HG02973 (cell line): ENCODE data around the gene TROAP.
"Not testable (repeated sequence)": the region's sequence is repeated elsewhere in the genome, so short reads cannot be mapped to it uniquely, and the experiment has no call there.

Experiments used
- ATAC-seq: cut with Tn5 transposase; IDR thresholded peaks from one replicate; pipeline ENCODE4 v1.9.1; 2021; ENCODE audit warnings: moderate library complexity; ENCODE audit not compliant: unreplicated experiment

The TROAP gene

DNA sequence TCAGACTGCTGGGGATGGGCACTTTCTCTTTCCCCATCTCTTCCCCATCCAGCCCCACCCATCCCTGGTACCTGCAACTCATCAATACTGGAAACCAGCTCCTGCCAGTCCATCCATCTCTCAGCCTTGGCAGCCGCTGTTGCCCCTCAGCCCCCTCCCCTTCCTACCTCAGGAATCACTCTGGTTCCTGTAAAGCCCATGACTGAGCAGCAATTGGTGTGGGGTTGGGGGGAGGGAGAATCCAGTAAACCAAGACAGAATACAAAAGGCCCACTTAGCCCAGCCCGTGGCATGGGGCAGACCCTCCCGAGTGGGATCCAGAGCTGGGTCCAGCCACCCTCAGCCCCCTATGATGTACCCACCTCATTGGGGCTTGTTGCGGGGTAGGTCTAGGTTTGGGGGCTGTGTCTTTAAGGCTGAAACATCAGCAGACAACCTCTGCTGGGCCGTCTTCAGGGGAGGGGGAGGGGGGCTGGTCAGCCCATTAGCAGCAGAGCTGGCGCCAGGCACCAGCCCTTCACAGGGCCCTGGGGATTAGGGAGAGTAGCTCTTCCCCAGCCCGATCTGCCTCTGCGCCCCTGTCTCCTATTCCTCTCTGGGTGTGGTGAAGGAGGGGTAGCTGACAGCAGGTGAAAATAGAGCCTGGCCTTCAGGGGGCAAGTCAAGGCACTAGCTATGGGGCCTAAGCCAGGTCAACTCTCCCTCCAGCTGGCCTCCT is 28.8 kb upstream of the TROAP start:
- ATAC-seq, result no peak

DNA sequence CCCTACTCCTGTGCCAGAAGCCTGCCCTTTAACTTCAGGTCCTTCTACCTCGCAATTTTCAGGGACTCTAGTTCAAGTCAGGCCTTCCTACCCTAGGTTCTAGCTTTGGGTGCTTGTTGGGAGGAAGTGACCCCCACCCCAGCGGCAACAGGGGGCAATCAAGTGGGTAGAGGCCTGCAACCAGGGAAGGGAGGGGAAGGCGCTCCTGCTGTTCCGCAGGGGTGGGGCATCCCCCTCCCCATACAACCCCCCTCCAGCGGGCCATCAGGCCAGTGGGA is 28.3 kb upstream of the TROAP start:
- ATAC-seq, result no peak

DNA sequence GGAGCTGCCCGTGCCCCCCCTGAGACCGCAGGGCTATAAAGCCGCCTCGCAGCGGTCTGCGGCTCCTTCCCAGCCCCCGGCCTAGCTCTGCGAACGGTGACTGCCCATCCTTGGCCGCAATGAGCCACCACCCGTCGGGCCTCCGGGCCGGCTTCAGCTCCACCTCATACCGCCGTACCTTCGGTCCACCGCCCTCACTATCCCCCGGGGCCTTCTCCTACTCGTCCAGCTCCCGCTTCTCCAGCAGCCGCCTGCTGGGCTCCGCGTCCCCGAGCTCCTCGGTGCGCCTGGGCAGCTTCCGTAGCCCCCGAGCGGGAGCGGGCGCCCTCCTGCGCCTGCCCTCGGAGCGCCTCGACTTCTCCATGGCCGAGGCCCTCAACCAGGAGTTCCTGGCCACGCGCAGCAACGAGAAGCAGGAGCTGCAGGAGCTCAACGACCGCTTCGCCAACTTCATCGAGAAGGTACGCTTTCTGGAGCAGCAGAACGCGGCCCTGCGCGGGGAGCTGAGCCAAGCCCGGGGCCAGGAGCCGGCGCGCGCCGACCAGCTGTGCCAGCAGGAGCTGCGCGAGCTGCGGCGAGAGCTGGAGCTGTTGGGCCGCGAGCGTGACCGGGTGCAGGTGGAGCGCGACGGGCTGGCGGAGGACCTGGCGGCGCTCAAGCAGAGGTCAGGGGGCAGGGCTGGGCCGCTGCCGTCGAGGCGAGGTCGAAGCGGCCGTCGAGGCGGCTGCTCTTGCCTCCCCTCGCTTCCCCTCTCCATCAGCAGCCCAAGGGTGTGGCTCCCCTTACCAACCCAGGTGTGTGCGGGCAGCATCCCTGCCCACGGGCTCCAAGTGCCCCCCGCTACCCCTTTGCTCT is 27.7 kb upstream of the TROAP start, which contains the start of gene PRPH:
Gene PRPH (plus strand): TSS at position 66 of the 855 bp plus-strand sequence. CDS start 54 bp downstream, at position 120.
- no peak for ATAC-seq

DNA sequence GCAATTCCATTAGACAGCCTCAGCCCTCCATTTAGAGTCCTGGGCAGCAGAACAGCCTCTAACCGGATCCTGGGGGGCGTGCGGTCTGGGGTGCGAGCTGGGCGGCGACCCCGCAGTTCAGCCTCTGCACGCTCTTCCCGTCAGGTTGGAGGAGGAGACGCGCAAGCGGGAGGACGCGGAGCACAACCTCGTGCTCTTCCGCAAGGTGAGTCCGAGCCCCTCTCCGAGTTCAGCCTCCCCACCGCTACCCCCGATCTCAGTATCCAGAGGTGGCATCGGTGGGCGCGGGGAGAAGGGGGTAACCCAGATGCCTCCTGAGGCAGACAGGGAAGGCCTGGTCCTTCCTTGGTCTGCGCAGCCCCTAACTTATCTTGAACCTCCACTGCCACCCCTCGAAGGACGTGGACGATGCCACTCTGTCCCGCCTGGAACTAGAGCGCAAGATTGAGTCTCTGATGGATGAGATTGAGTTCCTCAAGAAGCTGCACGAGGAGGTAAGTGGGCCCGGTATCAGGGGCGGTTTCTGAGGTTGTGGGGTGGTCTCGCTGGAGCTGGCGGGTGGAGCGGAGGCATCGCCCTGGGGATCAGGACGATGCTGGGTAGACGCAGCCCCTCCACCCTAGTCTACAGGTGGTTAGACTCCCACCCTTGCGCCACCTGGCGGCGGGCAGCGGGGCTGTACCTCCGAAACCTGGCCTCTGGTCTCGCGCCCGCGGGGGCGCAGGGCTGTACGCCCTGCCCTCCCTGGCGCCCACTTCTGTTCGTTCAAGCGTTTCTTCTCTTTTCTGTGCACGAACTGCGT is 26.8 kb upstream of the TROAP start:
- ATAC-seq, result no peak

DNA sequence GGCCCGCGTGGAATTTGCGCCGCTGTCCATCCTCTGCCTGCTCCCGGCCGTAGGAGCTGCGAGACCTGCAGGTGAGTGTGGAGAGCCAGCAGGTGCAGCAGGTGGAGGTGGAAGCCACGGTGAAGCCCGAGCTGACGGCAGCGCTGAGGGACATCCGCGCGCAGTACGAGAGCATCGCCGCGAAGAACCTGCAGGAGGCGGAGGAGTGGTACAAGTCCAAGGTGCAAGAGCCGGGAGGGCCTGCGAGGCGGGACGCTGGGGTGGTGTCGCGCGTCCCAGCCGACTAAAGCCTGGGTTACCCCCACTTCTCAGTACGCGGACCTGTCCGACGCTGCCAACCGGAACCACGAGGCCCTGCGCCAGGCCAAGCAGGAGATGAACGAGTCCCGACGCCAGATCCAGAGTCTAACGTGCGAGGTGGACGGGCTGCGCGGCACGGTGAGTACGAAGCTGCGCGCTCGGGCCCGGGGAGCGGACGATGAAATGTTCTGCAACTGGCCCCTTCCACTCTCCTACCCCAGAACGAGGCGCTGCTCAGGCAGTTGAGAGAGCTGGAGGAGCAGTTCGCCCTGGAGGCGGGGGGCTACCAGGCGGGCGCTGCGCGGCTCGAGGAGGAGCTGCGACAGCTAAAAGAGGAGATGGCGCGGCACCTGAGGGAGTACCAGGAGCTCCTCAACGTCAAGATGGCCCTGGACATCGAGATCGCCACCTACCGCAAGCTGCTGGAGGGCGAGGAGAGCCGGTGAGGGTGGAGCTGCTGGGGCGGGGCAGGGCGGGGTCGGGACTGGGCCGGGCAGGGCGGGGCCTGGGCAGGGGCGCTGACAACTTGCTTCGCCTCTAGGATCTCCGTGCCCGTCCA is 26.0 kb upstream of the TROAP start:
- ATAC-seq, result no peak

DNA sequence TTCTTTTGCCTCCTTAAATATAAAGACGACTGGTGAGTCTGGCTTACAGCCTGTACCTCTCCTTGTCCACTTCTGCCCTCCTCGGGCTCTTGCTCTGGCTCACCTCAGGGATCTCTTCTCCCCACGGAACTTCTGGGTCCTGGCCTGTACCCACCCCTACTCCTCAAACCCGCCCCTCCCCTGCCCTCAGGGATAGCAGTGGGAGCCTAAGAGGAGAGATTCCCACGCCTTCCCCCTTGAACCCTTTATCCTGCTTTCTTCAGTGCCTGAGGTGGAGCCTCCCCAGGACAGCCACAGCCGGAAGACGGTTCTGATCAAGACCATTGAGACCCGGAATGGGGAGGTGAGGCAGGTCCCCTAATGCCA is 25.4 kb upstream of the TROAP start:
- no peak for ATAC-seq

DNA sequence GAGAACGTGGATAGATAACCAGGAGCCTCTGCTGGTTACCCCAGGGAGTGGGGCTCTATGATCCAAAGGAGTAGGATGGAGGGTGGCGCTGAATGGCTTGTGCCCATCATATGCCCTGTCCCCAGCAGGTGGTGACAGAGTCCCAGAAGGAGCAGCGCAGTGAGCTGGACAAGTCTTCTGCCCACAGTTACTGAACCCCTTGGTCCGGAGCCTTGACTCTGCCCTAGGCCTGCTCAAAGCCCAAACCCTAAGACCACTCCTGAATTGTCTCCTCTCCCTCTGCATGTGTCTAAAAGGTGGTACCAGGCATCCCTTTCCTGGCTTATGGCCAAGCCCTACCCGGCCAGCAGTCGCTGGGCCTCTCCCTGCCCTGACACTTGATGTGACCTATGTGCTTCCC is 24.9 kb upstream of the TROAP start:
- no peak for ATAC-seq

DNA sequence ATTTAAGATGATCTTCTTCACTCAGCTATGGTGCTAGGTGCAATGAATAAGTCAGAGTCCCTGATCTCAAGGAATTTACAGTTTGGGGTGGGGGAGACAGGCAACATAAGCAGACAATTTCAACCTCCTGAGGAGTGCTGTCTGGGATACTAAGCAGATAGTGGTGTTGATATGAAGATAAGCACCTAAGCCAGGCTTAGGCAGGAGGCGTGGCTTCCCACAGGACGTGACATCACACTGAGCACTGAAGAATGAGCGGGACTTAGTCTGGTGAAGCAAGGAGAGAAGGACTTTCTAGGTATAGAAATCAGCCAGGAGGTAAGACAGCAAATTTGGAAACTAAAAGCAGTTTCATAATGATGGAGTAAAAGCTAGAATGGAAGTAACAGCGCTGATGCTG is 21.3 kb upstream of the TROAP start:
- ATAC-seq, result no peak

DNA sequence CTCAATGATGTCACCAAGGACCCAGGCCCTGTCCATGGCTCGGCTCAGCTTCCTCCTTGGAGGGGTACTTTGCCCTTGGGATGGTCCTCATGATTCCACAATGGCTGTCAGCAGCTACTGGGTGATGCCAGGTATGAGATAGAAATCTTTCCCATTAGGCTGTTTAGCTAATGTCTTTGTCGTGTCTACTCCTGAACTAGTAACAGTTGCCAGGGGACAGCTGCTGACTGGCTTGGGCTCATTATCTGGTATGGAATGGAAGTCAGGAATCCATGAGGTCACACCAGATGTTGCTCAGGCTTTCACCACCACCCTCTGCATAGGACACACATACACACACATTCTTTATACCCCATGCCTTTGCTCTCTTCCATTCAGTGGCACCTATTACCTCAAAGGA is 18.9 kb upstream of the TROAP start:
- no peak for ATAC-seq

DNA sequence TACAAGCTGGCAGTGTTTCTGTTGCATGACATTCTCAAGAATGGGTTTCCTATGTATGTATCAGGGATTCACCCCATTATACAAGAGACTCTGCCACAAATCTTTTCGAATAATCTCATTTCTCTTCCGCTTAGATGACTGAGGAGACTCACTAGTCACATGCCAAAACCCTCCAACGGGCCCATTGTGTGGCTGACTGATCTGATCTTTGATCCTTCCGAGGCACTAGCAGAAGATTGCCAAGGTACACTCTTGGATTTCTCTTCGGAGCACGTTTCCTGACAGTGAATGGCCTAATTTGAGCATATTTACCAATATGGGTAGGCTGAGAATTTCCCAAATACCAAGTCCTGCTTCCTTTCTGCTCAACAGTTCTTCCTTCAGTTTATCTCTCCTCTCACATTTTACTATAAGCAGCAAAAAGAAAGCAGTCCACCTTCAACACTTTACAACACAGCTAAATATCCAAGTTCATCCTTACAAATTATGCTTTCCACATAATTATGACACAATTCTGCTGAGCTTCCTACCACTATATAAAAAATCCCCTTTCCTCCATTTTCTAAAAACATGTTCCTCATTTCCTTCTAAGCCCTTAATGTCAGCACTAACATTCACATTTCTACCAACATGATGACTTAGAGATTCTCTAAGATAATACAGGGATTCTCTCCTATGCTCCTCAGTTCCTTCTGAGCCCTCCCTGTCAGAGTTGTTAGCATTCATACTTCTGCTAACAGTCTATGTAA is 17.1 kb upstream of the TROAP start:
- ATAC-seq, result no peak

DNA sequence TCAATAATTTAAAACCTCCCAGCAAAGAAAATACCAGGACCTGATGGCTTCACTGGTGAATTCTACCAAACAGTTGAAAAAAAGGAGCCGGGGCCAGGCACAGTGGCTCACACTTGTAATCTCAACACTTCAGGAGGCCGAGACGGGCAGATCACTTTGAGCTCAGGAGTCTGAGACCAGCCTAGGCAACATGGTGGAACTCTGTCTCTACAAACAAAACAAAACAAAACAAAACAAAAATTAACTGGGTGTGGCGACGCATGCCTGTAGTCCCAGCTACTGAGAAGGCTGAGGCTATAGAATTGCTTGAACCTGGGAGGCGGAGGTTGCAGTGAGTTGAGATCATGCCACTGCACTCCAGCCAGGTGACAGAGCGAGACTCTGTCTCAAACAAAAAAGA is 13.7 kb upstream of the TROAP start:
- ATAC-seq, result no peak

DNA sequence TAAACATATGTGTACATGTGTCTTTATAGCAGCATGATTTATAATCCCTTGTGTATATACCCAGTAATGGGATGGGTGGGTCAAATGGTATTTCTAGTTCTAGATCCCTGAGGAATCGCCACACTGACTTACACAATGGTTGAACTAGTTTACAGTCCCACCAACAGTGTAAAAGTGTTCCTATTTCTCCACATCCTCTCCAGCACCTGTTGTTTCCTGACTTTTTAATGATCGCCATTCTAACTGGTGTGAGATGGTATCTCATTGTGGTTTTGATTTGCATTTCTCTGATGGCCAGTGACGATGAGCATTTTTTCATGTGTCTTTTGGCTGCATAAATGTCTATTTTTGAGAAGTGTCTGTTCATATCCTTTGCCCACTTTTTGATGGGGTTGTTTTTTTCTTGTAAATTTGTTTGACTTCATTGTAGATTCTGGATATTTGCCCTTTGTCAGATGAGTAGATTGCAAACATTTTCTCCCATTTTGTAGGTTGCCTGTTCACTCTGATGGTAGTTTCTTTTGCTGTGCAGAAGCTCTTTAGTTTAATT is 12.5 kb upstream of the TROAP start:
- ATAC-seq, result not testable (repeated sequence)

DNA sequence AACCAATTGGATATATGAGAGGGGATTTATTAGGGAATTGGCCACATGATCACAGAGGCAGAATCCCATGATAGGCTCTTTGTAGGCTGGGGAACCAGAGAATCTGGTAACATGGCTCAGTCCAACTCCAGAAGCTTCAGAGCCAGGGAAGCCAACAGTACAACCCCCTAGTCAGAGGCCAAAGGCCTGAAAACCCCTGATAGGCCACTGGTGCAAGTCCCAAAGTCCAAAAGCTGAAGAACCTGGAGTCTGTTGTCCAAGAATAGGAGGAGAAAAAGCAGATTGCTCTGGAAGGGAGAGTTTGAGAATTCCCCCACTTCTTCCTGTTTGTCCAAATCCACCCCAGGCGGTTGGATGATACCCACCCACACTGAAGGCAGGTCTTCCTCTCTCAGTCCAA is 8.2 kb upstream of the TROAP start:
- ATAC-seq, result no peak

DNA sequence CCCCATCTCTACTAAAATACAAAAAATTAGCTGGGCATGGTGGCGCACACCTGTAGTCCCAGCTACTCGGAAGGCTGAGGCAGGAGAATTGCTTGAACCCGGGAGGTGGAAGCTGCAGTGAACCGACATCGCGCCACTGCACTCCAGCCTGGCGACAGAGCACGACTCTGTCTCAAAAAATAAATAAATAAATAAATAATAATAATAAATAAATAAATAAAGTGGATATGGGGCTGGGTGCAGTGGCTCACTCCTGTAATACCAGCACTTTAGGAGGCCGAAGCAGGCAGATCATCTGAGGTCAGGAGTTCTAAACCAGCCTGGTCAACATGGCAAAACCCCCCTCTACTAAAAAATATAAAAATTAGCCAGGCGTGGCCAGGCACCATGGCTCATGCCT is 5.9 kb upstream of the TROAP start:
- not testable (repeated sequence) for ATAC-seq

DNA sequence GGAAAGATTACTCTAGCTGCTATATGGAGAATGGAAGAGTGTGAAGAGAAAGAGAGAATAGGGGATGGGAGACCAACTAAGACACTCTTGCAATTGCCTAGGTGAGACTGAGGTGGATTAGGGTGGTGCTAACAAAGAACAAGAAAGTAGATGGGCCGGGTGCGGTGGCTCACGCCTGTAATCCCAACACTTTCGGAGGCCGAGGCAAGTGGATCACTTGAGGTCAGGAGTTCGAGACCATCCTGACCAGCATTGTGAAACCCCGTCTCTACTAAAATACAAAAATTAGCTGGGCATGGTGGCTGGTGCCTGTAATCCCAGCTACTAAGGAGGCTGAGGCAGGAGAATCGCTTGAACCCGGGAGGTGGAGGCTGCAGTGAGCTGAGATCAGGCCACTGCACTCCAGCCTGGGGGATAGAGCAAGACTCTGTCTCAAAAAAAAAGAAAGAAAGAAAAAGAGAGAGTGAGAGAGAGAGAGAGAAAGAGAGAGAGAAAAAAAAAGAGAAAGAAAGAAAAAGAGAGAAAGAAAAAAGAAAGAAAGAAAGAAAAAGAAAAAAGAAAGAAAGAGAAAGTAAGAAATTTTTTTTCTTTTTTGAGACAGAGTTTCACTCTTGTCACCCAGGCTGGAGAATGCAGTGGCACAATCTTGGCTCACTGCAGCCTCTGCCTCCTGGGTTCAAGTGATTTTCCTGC is 2.5 kb upstream of the TROAP start:
- ATAC-seq, result not testable (repeated sequence)

DNA sequence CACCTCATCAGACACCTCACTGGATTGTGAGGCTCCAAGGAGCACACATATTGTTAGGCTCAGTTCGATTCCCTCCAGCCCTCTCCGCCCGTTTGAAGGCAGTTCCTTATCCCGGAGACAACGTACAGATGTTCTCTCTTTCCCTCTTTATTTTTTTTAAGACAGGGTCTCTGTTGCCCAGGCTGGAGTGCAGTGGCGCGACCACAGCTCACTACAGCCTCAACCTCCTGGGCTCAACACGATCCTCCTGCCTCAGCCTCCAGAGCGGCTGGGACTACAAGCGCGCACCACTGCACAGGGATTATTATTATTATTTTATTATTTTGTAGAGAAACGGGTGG is 718 bp upstream of the TROAP start:
- no peak for ATAC-seq

DNA sequence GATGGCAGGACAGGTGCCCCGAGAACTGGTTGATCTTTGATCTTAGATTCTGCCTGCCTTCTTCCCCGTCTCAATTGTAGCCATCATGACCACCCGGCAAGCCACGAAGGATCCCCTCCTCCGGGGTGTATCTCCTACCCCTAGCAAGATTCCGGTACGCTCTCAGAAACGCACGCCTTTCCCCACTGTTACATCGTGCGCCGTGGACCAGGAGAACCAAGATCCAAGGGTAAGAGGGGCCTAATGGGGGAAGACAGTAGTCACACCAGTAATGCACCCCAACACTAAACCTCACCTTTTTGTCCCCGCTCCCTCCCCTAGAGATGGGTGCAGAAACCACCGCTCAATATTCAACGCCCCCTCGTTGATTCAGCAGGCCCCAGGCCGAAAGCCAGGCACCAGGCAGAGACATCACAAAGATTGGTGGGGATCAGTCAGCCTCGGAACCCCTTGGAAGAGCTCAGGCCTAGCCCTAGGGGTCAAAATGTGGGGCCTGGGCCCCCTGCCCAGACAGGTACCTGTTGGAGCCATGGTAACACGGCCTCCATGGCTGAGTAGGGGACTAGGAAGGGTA is 556 bp downstream of the TROAP start:
- no peak for ATAC-seq

DNA sequence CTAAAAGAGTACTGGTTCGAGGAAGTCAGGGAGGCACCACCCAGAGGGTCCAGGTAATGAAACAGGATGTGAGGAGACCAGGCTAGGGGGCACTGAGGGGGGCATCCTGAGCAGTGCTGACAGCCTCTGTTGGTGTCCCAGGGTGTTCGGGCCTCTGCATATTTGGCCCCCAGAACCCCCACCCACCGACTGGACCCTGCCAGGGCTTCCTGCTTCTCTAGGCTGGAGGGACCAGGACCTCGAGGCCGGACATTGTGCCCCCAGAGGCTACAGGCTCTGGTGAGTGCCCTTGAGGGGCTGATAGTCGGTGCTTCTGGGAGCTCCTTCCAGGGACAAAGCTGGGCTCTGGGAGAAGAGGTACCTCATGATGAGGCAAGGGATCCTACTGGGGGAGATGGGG is 2.6 kb downstream of the TROAP start:
- ATAC-seq, result no peak

DNA sequence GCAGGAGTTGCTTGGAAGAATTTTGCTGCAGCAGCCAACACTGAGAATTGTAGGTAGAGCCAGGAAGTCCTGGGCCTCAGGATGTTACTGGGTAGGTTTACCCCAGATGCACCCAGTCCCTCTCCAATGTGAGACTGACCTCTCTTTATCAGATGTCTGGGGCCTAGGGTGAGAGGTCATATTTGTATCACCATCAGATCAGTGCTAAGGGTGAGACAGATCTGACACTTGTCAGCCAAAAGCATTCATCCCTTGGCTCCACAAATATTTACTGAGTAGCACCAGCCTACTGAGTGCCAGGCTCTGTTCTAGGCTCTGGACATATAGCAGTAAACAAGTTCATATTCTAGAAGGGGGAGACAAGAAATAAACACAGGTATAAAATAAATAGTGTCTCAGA is 4.3 kb downstream of the TROAP start:
- ATAC-seq, result no peak
